Breast epithelium (tissue), 4 donors: ENCODE data around the gene ZSCAN5A. TPM values are rescaled to one million over a fixed set of nuclear protein-coding genes. Genes with fewer than 3 reads are reported as not detected.

Experiments
- DNase-seq, 2 donors: peaks; one replicate each; pipeline ENCODE4 v3.0.0-alpha.2; 2019; ENCODE audit warnings: low spot score in 2 of 2
- H3K27ac ChIP-seq, 2 donors: fragments of 200-600 bp; sonication (generic) in 1 of 2; one replicate each; pipeline ENCODE4 v1.5.1; 2016 to 2019; ENCODE audit warnings: mild to moderate bottlenecking in 1 of 2
- H3K27me3 ChIP-seq, 2 donors: fragments of 200-600 bp; sonication (generic) in 1 of 2; one replicate each; pipeline versions ENCODE4 v1.5.1 to v1.6.0; 2017 to 2019; ENCODE audit warnings: control low read depth in 1 of 2, mild to moderate bottlenecking in 1 of 2
- H3K36me3 ChIP-seq: fragments of 200-600 bp; one replicate; pipeline ENCODE4 v1.5.1; 2019
- H3K4me1 ChIP-seq, 2 donors: fragments of 200-600 bp; sonication (generic); one replicate each; pipeline ENCODE4 v1.5.1; 2016 to 2019; ENCODE audit warnings: control low read depth in 1 of 2
- H3K4me3 ChIP-seq, 3 donors: fragments of 200-600 bp; sonication (generic); 1 replicate in 2 of 3; 2 replicates in 1 of 3; pipeline ENCODE4 v1.5.1; 2016 to 2019; ENCODE audit warnings: mild to moderate bottlenecking in 3 of 3, moderate library complexity in 2 of 3
- H3K9me3 ChIP-seq, 2 donors: fragments of 200-600 bp; sonication (generic) in 1 of 2; one replicate each; pipeline ENCODE4 v1.5.1; 2016 to 2019; ENCODE audit warnings: control low read depth in 1 of 2
- CTCF ChIP-seq, 3 donors: fragments of 450-650 bp; IDR thresholded peaks; one replicate each; pipeline ENCODE4 v1.5.1; 2016 to 2017; ENCODE audit warnings: antibody characterized with exemption in 3 of 3, mild to moderate bottlenecking in 3 of 3, moderate library complexity in 3 of 3
- POLR2A ChIP-seq: fragments of 450-650 bp; IDR thresholded peaks from one replicate; pipeline ENCODE4 v1.6.1; 2016; ENCODE audit warnings: antibody characterized with exemption, mild to moderate bottlenecking, moderate library complexity
- POLR2AphosphoS5 ChIP-seq, 3 donors: sonication (generic); formaldehyde crosslinking; IDR thresholded peaks; one replicate each; pipeline ENCODE4 v1.6.1; 2017; ENCODE audit warnings: antibody characterized with exemption in 3 of 3
- intact Hi-C: fragments of 100-400 bp; cut with DNase I; formaldehyde crosslinking; loops from one replicate; pipeline ENCODE4 v1.15.1; 2023; ENCODE audit warnings: low total_unique reads
- total RNA-seq, 3 donors: library from RNA; depleted of rRNA; stranded (reverse); fragments of >200 nt; gene quantifications; one replicate each; pipeline ENCODE4 v1.1.0, GENCODE V29; 2016

The ZSCAN5A gene
- total RNA-seq, 3 donors from 2014 or later = 6.2 to 13.3 (median 12.5) TPM

- DNase-seq = no peak
- Histone ChIP-seq H3K9me3 (no peaks in the 10 kb centered on the region), H3K4me3 (no peak overlapping the region), H3K27ac (no peak overlapping the region), H3K27me3 (no peaks in the 10 kb centered on the region), H3K36me3 (no peaks in the 10 kb centered on the region), H3K4me1 (no peaks in the 10 kb centered on the region)
- TF ChIP-seq POLR2AphosphoS5 (IDR thresholded peaks at IDR 0.05) (no peak), POLR2A (no peak), CTCF (IDR thresholded peaks at IDR 0.05) (no peak)
- intact Hi-C loops = no loop called here
These were observed 5.4 kb upstream of the ZSCAN5A start for GRCh38 chr19:56319991-56320390.

GRCh38 chr19:56317749-56318148 is 3.1 kb upstream of the ZSCAN5A start:
- no peaks in the 10 kb centered on the region for H3K27me3 ChIP-seq
- no peaks in the 10 kb centered on the region for H3K9me3 ChIP-seq
- TF ChIP-seq CTCF (IDR thresholded peaks at IDR 0.05) (no peak), POLR2AphosphoS5 (IDR thresholded peaks at IDR 0.05) (no peak), POLR2A (no peak)
- H3K4me1 ChIP-seq = no peaks in the 10 kb centered on the region
- H3K27ac ChIP-seq = no peak overlapping the region
- H3K4me3 ChIP-seq = no peak overlapping the region
- no peak for DNase-seq
- intact Hi-C loops = no loop called here
- H3K36me3 ChIP-seq = no peaks in the 10 kb centered on the region

- no peak for DNase-seq
- H3K9me3 ChIP-seq = no peaks in the 10 kb centered on the region
- no peaks in the 10 kb centered on the region for H3K36me3 ChIP-seq
- no peak overlapping the region for H3K4me3 ChIP-seq
- no peak overlapping the region for H3K27ac ChIP-seq
- intact Hi-C loops = no loop called here
- TF ChIP-seq POLR2A (no peak), CTCF (IDR thresholded peaks at IDR 0.05) (no peak), POLR2AphosphoS5 (IDR thresholded peaks at IDR 0.05) (no peak)
- H3K27me3 ChIP-seq = no peaks in the 10 kb centered on the region
- no peaks in the 10 kb centered on the region for H3K4me1 ChIP-seq
These were observed 2.1 kb upstream of the ZSCAN5A start for GRCh38 chr19:56316728-56317127.

- no peaks in the 10 kb centered on the region for H3K9me3 ChIP-seq
- H3K4me1 ChIP-seq = no peaks in the 10 kb centered on the region
- H3K4me3 ChIP-seq = peak overlapping the region; percentile 53 to 75 (median 74)
- no peaks in the 10 kb centered on the region for H3K27me3 ChIP-seq
- intact Hi-C loops = no loop called here
- DNase-seq = peak; percentile 93 to 96
- no peak for TF ChIP-seq POLR2A
- TF ChIP-seq POLR2AphosphoS5 (IDR thresholded peaks at IDR 0.05) = peak in 2 of 3 donors; percentile 13 to 27
- H3K36me3 ChIP-seq = no peaks in the 10 kb centered on the region
- H3K27ac ChIP-seq = peak overlapping the region; percentile 98 to 99
These were observed 614 bp upstream of the ZSCAN5A start for GRCh38 chr19:56315077-56315828.

GRCh38 chr19:56314018-56314380 is 640 bp downstream of the ZSCAN5A start:
- DNase-seq = no peak
- no peaks in the 10 kb centered on the region for H3K36me3 ChIP-seq
- H3K4me3 ChIP-seq = peak overlapping the region; percentile 53 to 75 (median 74)
- intact Hi-C loops = no loop called here
- H3K27me3 ChIP-seq = no peaks in the 10 kb centered on the region
- no peaks in the 10 kb centered on the region for H3K4me1 ChIP-seq
- TF ChIP-seq CTCF (IDR thresholded peaks at IDR 0.05) = no peak
- no peaks in the 10 kb centered on the region for H3K9me3 ChIP-seq
- H3K27ac ChIP-seq = peak overlapping the region; percentile 98 to 99
